CD4-positive, alpha-beta T cell treated with Interleukin-17A for 4 hours (primary cell): ENCODE results near the gene MKNK2.

Experiments
- DNase-seq: peaks from one replicate; pipeline ENCODE4 v3.0.0-alpha.2; 2020; ENCODE audit warnings: mixed read lengths

MKNK2 gene

DNA sequence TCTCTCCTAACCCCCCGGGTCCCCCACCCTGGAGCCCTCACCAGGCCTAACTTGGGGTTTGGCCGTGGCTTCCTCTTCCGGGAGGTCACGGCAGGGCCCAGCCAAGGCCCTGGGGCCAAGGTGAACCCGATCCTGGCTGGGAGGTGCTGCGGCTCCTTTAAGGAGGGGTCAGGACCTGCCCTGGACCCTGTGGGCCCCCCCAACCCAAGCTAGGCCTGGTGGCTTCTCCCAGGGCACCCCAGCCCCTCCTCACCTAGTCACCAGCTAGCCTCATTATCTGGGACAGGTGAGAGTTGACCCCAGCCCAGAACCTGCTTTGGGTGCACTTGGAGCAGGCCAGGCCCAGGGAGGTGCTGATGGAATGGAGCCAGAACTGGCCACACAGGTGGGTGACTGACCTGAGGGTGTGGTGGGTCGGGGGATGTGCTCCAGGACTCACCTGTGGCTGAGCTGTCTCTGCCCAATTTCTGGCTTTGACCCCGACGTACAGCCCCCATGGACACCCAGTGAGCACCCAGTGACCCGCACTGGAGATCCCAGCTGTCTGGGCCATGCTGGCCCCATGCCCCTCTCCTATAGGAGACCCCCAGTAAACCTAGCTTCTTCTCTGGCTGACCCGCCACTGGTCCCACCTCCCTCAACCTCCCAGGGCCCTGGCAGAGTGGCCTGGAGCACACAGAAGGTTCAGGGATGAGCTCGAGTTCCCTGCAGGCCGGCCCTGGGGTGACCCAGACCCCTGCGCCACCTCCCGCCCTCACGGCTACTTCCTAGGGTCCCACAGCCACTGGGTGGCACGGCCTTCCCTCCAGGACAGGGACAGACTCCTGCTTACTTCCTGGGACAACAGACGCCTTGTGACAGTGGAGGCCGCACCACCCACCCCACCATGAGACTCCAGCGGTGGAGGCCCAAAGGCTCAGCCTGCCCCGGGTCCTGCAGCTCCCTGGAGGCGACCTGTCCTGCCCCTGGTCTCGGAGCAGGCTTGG, 6.7 kb upstream of the MKNK2 start:
- DNase-seq: no peak

- DNase-seq: no peak
Measured at GRCh38 chr19:2056837-2057192, 5.8 kb upstream of the MKNK2 start.

- peak; percentile 70 for DNase-seq
Measured at GRCh38 chr19:2055931-2056836, 5.1 kb upstream of the MKNK2 start.

DNA sequence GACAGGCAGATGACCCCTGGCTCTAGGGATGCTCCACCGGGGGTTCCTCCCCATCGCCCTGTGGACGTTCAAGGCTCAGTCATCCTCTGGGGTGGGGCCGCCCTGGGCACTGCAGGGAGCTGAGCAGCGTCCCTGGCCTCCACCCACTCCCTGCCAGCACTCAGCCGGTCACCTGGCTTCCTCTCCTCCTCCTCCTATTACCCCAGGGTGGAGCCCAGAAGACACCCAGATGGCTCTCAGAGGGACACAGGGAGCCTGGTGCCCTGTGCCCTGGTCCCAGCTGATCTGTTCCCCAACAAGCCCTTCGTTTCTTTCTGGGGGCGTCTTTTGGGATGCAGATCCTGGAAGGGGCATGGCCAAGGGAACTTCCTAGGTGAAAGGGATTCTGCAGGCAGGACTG, 3.7 kb upstream of the MKNK2 start:
- no peak for DNase-seq

DNA sequence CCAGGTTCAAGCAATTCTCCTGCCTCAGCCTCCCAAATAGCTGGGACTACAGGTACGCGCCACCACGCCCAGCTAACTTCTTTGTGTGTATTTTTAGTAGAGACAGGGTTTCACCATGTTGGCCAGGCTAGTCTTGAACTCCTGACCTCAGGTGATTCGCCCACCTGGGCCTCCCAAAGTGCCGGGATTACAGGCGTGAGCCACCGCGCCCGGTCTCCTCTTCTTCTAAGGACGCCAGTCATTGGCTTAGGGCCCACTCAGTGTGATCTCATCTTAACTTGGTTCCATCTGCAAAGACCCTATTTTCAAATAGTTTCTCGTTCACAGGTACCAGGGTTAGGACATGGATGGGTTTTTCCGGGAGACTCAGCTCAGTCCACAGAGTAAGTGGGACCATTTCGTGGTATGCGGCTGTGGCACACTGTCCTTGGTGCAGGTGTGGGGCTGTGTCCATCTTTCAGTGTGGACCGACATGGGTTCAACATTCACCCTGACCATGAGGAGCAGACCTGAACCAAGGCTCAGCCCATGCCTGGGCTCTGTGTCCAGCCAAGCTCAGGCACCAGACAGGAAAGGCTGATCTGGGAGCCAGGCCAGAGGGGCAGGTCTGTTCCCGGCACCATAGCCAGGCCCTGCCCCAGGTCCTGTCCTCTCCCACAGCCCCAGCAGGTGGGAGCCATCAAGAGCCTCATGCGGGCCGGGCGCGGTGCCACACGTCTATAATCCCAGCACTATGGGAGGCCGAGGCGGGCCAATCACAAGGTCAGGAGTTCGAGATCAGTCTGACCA, 2.8 kb upstream of the MKNK2 start:
- no peak for DNase-seq

GRCh38 chr19:2051773-2052704, 995 bp upstream of the MKNK2 start:
- peak; percentile 63 for DNase-seq

DNA sequence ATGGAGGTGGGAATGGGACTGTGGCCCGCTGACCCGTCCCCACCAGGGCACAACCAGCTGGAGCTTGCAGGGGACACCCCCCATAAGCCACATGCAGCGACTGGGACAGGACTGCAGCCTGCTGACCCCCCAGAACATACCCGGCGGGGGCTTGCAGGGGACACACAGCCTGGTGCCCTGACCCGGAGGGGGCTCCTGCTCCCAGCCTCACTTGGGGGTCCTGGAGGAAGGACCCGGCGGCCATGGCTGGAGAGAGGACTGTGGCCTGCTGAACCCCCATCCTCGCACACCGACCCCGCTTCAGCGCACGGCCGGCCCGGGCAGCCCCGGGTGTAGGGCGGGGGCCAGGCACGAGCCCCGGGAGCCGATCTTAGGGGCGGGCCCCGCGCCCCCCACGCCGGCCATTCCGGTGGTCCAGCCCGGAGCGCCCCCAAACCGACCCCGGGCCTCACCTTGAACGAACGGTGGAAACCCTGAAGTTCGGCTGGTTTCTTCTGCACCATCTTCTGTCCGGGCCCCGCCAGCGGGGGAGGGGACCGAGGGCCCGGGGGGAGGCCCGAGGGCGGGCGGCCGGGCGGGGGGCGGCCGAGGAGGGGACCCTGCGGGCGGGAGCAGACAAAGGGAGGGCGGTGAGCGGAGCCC, 574 bp downstream of the MKNK2 start:
- DNase-seq: no peak

DNA sequence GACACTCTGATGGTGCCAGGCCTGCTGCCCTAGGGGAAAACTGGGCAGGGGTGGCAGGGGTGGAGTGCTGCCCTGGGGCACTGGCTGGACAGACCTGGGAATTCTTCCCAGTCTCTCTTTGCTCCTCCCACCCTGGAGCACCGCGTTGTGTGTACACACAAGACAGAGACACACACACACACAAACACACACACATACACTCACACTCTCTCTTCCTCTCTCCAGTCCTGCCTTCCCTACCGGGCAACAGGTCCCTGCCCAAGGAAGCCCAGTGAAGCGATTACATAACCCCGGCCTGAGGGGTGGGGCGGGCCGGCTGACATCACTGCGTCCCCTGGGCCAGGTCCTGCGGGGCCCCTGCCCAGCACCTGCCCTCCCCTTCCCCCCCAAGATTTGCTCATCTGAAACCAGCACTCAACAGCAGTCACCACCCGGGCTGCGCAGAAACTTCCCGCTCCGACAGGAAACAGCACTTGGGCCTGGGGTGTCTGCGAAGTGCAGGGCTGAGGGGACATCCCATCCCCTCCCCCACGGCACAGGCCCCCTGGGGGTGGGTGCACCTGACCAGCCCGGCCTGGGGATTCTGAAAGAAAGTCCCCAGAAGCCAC, 1.2 kb downstream of the MKNK2 start:
- peak; percentile 78 for DNase-seq

DNA sequence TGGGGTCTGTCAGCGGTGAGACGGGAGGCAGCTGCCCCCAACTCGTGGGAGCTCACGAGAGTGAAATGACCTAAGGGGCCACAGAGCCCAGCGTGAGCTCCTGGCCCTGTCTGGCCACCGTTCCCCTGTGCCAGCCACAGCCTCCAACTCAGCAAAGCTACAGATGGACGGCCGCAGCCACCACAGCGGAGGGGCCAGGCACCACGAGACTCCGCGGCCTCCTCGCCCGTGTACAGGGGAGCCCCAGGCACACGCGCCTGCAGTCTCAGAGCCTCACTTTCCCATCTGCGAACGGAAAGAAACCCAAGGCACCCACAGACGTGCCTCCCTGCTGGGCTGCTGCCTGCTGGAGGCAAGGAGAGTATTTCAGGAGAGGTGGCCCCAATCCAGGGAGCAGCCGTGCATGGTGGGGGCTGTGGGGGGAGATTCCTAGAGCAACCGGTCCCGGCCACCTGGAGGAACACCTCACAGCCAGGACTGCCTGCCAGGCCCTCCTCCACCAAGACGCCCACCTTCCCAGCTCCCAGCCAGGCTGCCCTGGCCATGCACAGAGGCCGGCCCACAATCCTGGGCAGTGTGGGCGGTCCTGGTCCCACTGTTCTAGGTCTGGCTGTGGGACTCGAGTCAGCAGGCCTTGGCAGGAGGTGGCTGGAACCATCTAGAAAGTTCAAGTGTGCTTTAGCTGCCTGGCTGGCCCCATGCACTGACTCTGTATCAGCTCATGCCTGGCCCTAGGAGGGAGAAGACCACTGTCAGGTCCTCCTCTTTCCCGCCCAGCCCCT, 1.9 kb downstream of the MKNK2 start:
- no peak for DNase-seq

- DNase-seq: no peak
Measured at GRCh38 chr19:2048104-2048958, 2.7 kb downstream of the MKNK2 start.

DNA sequence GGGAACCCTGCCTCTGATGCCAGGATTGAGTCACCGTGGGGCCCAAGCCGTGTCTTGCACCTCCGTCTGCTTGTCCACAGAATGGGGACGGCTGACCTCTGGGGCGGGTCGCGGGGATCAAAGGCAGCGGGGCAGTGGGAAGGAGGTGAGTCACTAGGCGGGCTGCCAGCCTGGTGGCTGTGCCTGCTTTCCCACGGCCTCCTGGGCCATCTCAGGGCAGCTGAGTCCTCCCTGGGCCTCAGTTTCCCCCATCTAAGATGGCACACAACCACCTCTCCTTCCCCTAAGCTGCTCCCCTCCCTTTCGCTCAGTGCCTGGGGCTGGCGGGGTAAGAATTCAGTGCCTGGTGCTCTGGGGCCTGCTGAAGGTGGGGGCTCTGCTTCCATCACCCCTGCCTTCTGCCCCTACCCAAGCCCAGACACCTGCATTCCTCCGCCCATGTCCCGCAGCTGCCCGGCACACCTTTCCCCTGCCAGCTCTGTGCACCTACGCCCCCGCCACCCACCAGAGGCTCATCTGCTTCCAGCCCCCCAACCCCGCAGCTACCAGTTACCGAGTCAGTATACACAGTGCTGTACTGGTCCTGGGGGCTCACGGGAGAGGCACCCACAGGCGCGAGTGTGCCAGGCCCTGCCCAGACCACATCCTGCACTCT, 3.5 kb downstream of the MKNK2 start:
- DNase-seq: peak; percentile 49

DNA sequence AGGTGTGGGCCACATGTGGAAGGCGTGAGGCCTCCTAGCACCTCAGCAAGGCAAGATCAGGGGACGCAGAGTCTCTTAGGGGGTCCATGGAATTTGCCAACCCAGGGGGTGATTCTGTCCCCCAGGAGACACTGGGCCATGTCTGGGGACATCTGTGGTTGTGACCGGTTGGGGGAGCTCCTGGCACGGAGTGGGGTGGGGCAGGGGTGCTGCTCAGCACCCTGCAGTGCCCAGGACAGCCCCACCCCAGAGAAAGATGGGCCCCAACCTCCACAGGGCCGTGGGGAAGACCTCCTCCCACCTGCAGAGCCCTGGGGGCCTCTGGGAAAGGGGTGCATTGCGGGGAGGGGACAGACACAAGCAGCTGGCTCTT, 4.0 kb downstream of the MKNK2 start:
- no peak for DNase-seq

- DNase-seq: no peak
Measured at GRCh38 chr19:2046046-2046907, 4.8 kb downstream of the MKNK2 start.

- DNase-seq: no peak
Measured at GRCh38 chr19:2045501-2046045, 5.5 kb downstream of the MKNK2 start.

GRCh38 chr19:2044709-2045500, 6.1 kb downstream of the MKNK2 start:
- DNase-seq: no peak
